ENCODE measurements around the gene KCNJ10.

KCNJ10 gene

DNA sequence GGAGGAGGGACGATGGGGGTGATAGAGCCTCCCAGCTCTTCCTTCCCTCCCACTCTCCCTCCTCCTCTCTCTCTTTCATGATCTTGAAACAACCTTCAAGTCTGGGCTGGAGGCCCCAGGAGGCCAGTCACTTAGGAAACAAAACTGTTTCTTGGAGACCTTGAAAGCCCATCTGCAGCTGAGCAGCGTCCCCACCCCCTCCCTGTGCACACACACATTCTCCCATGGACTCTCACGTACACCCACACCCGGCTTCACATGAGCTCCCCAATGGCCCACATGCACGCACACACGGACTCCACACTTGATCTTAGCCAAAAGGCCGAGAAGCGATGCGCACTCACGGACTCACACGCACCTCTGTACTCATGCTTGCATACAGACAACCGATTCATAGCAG lies 42.4 kb upstream of the KCNJ10 start:
- TF ChIP-seq, protein P1, sequence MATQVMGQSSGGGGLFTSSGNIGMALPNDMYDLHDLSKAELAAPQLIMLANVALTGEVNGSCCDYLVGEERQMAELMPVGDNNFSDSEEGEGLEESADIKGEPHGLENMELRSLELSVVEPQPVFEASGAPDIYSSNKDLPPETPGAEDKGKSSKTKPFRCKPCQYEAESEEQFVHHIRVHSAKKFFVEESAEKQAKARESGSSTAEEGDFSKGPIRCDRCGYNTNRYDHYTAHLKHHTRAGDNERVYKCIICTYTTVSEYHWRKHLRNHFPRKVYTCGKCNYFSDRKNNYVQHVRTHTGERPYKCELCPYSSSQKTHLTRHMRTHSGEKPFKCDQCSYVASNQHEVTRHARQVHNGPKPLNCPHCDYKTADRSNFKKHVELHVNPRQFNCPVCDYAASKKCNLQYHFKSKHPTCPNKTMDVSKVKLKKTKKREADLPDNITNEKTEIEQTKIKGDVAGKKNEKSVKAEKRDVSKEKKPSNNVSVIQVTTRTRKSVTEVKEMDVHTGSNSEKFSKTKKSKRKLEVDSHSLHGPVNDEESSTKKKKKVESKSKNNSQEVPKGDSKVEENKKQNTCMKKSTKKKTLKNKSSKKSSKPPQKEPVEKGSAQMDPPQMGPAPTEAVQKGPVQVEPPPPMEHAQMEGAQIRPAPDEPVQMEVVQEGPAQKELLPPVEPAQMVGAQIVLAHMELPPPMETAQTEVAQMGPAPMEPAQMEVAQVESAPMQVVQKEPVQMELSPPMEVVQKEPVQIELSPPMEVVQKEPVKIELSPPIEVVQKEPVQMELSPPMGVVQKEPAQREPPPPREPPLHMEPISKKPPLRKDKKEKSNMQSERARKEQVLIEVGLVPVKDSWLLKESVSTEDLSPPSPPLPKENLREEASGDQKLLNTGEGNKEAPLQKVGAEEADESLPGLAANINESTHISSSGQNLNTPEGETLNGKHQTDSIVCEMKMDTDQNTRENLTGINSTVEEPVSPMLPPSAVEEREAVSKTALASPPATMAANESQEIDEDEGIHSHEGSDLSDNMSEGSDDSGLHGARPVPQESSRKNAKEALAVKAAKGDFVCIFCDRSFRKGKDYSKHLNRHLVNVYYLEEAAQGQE (IDR thresholded peaks at IDR 0.05; ENCODE audit: insufficient read depth in 1 of 2, low read depth in 2 of 2, low read length in 2 of 2), result no peak
- TF ChIP-seq SIN3A (IDR thresholded peaks at IDR 0.05; ENCODE audit: borderline replicate concordance, insufficient read depth, low read length) (no peak), POLR2AphosphoS5 (IDR thresholded peaks at IDR 0.05; ENCODE audit: low read depth, low read length) (no peak), TAF1 (IDR thresholded peaks at IDR 0.05; ENCODE audit: borderline replicate concordance, insufficient read depth, low read length) (no peak), FOXP2 (optimal IDR thresholded peaks at IDR 0.05; ENCODE audit: borderline replicate concordance, extremely low read depth, extremely low read length, insufficient read depth) (no peak)

DNA sequence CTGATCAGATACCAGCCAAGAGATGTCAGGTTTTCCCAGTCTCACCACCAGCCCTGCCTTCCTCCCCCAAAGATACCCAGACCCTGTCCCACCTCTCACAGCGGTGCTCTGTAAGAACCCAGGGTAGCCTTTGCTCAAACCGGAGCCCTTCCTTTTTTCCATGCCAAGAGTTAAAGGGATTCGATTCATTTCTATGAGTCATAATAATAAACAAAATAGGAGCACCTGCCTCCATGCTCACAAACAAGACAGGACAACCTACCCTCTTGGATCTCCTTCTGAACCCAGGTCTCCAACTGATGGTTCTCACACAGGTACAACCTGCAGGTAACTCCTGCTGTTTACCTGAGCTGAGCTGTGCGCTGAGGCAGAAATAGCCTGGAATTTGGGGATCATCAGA lies 39.7 kb upstream of the KCNJ10 start:
- TF ChIP-seq, protein P1 (IDR thresholded peaks at IDR 0.05; ENCODE audit: insufficient read depth in 1 of 2, low read depth in 2 of 2, low read length in 2 of 2), result no peak
- TF ChIP-seq POLR2AphosphoS5 (IDR thresholded peaks at IDR 0.05; ENCODE audit: low read depth, low read length) (no peak), TAF1 (IDR thresholded peaks at IDR 0.05; ENCODE audit: borderline replicate concordance, insufficient read depth, low read length) (no peak), FOXP2 (optimal IDR thresholded peaks at IDR 0.05; ENCODE audit: borderline replicate concordance, extremely low read depth, extremely low read length, insufficient read depth) (no peak), SIN3A (IDR thresholded peaks at IDR 0.05; ENCODE audit: borderline replicate concordance, insufficient read depth, low read length) (no peak)

DNA sequence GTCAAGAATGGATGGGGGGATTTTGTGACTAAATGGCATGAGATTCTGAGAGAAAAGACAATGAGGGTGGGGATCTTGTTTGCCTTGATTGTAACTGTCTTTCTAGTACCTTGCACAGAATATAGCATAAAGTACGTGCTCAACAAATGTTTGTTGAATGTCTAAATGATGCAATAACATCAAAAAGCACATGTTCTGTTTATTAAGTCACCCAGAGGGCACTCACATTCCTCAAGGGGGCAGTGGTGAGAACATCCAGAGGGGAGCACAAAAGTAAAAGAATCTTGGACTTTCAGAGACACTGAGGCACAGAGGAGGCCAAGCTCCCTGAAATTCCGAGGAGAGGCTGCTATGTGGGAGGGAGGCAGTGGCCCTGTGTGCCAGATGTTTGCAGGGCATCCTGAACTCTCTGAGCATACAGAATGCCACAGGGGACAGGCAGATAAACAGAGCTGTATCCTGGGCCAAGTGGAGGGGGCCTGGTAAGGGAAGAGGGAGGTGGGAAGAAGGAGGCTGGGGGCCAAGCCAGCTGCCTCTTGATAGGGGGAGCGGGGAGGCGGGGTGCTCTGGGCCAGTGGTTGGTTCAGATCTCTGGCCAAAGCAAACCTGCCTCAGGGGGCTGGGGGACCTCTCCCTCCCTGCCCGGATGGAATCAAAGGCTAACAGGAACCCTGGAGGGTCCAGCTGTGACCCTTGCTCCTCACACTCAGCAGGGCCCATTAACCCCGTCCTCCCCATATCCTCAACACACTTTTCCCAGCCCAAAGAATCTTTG lies 39.1 kb upstream of the KCNJ10 start:
- no peak for TF ChIP-seq POLR2AphosphoS5 (IDR thresholded peaks at IDR 0.05; ENCODE audit: low read depth, low read length)
- TF ChIP-seq TAF1 (IDR thresholded peaks at IDR 0.05; ENCODE audit: borderline replicate concordance, insufficient read depth, low read length), result no peak

DNA sequence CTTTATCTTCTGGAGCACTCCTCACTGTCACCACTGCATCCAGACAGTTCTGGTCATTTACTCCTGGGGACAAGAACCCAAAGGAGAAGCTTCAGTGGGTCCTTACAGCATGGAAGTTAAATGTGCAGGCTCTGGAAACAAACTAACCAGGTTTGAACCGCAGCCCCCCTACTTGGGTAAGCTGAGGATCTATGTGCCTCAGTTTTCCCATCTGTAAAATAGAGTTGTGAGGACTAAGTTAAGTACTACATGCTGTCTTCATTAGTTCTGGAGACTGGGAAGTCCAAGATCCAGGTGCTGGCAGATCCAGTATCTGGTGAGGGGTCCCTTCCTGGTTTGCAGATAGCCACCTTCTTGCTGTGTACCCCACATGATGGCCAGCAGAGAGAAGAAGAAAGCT lies 37.6 kb upstream of the KCNJ10 start:
- TF ChIP-seq SIN3A (IDR thresholded peaks at IDR 0.05; ENCODE audit: borderline replicate concordance, insufficient read depth, low read length), result no peak
- no peak for TF ChIP-seq POLR2AphosphoS5 (IDR thresholded peaks at IDR 0.05; ENCODE audit: low read depth, low read length)
- TF ChIP-seq, protein P1 (IDR thresholded peaks at IDR 0.05; ENCODE audit: insufficient read depth in 1 of 2, low read depth in 2 of 2, low read length in 2 of 2), result no peak
- no peak for TF ChIP-seq TAF1 (IDR thresholded peaks at IDR 0.05; ENCODE audit: borderline replicate concordance, insufficient read depth, low read length)
- no peak for TF ChIP-seq FOXP2 (optimal IDR thresholded peaks at IDR 0.05; ENCODE audit: borderline replicate concordance, extremely low read depth, extremely low read length, insufficient read depth)

- TF ChIP-seq FOXP2 (optimal IDR thresholded peaks at IDR 0.05; ENCODE audit: borderline replicate concordance, extremely low read depth, extremely low read length, insufficient read depth), result no peak
- TF ChIP-seq POLR2AphosphoS5 (IDR thresholded peaks at IDR 0.05; ENCODE audit: low read depth, low read length), result no peak
- TF ChIP-seq SIN3A (IDR thresholded peaks at IDR 0.05; ENCODE audit: borderline replicate concordance, insufficient read depth, low read length), result no peak
- no peak for TF ChIP-seq TAF1 (IDR thresholded peaks at IDR 0.05; ENCODE audit: borderline replicate concordance, insufficient read depth, low read length)
- TF ChIP-seq, protein P1 (IDR thresholded peaks at IDR 0.05; ENCODE audit: insufficient read depth in 1 of 2, low read depth in 2 of 2, low read length in 2 of 2), result no peak
These were observed 35.2 kb upstream of the KCNJ10 start for GRCh38 chr1:160105155-160105554.

Data from PFSK-1 (cell line).